Heart left ventricle (tissue), 13 donors: Measurements from ENCODE around the gene RBBP5.

Experiments used
- CTCF ChIP-seq, 12 donors: fragments of 200-600 bp; sonication (generic) in 4 of 12; IDR thresholded peaks; one replicate each; pipeline versions ENCODE4 v1.5.0 to v1.8.0; 2018 to 2022; ENCODE audit warnings: antibody characterized with exemption in 12 of 12, mild to moderate bottlenecking in 5 of 12
- POLR2A ChIP-seq, 2 donors: fragments of 450-650 bp; IDR thresholded peaks; one replicate each; pipeline ENCODE4 v1.6.1; 2017; ENCODE audit warnings: antibody characterized with exemption in 2 of 2, mild to moderate bottlenecking in 2 of 2, moderate library complexity in 2 of 2
- donor health status: ischemic (EF 13 %, LVEDD 7.1; RV severe dilation, severe dysfunction).
- donor health status: DM: no; HTN: yes; CAD: no.
- donor health status: DM: no; HTN: no; CAD: no.
- donor health status: ischemic (EF 25% LVEDD 6.9; RV normal size, moderate dysfunction).
- donor health status: ischemic (EF 25% LVEDD 5.7; RV mildly dilated, moderate dysfunction).
- donor health status: ischemic (EF 35%, LVEDD 5.7; RV mildly dilated, moderate dysfunction).
- donor health status: nonischemic (EF 11% LVEDD 7.7; RV severe dilation, severe dysfunction).
- donor health status: DM: yes; HTN: yes; CAD: no.
- donor health status: PGD.
- donor health status: ischemic (EF 29% LVEDD 5.4; RV normal size, mild dysfunction).
- donor health status: nonischemic (EF 23%, LVEDD 6.1; RV moderate dilation, normal function).

GRCh38 chr1:205054013-205054412 lies 67.8 kb downstream of the RBBP5 start:
- TF ChIP-seq POLR2A (IDR thresholded peaks at IDR 0.05) (no peak), CTCF (IDR thresholded peaks at IDR 0.05) (no peak)
